ENCODE measurements around the gene NDUFAF2.

Gene NDUFAF2

DNA sequence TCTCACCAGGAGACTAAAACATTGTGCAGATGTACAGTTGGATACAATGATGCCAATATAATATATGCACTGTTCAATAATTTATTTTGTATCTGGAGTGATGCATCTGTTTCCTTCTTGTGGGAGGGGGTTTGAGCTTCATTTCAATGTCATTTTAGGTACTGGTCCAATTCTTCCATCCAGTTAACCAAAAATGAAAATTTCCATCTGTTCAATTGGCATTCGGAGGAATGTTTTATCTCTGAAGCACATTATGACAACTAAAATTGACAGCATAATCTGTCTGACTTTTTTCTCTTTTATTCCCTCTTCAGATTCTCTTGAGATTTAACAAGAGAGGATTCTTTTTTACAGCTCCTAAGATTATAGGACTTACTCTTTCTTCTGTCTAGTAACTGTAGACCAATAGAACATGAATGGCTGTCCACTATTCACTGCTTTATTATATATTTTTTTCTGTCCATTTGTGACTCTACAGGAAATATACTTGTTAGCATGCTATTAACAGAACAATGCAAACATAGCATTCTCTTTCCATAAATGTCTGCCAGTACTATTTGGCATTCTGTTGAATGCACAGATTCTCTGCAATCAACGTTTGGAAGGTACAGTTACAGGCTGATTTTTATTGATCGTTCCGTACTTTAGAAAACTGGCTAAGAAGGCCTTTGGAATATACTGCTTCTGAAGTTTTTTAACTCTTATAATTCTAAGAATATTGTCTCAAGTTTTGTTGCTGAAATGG, 57.8 kb downstream of the NDUFAF2 start:
- no peak overlapping the region for H3K4me2 ChIP-seq (ENCODE audit: low read length)
- no peak overlapping the region for H2AFZ ChIP-seq (ENCODE audit: low read depth, low read length)
- H3K4me1 ChIP-seq (ENCODE audit: low read length), result no peaks in the 10 kb centered on the region
- no peak overlapping the region for H3K4me3 ChIP-seq (ENCODE audit: low read length)
- H3K27ac ChIP-seq (ENCODE audit: low read length), result no peak overlapping the region
- no peaks in the 10 kb centered on the region for H3K36me3 ChIP-seq (replicated peaks; ENCODE audit: low read depth, low read length)
- H3K9me3 ChIP-seq (ENCODE audit: insufficient read depth, low read length), result no peaks in the 10 kb centered on the region
- H3K27me3 ChIP-seq (ENCODE audit: low read depth, low read length), result no peaks in the 10 kb centered on the region
- H3K79me2 ChIP-seq (ENCODE audit: low read length), result no peaks in the 10 kb centered on the region
- H3K9ac ChIP-seq (ENCODE audit: low read length), result no peak overlapping the region
- TF ChIP-seq EZH2phosphoT487 (IDR thresholded peaks at IDR 0.05; ENCODE audit: low read depth), result no peak
- TF ChIP-seq, protein P1, sequence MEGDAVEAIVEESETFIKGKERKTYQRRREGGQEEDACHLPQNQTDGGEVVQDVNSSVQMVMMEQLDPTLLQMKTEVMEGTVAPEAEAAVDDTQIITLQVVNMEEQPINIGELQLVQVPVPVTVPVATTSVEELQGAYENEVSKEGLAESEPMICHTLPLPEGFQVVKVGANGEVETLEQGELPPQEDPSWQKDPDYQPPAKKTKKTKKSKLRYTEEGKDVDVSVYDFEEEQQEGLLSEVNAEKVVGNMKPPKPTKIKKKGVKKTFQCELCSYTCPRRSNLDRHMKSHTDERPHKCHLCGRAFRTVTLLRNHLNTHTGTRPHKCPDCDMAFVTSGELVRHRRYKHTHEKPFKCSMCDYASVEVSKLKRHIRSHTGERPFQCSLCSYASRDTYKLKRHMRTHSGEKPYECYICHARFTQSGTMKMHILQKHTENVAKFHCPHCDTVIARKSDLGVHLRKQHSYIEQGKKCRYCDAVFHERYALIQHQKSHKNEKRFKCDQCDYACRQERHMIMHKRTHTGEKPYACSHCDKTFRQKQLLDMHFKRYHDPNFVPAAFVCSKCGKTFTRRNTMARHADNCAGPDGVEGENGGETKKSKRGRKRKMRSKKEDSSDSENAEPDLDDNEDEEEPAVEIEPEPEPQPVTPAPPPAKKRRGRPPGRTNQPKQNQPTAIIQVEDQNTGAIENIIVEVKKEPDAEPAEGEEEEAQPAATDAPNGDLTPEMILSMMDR (IDR thresholded peaks at IDR 0.05; ENCODE audit: low read depth, low read length), result no peak
- H4K20me1 ChIP-seq (ENCODE audit: insufficient read depth, low read length), result no peaks in the 10 kb centered on the region

DNA sequence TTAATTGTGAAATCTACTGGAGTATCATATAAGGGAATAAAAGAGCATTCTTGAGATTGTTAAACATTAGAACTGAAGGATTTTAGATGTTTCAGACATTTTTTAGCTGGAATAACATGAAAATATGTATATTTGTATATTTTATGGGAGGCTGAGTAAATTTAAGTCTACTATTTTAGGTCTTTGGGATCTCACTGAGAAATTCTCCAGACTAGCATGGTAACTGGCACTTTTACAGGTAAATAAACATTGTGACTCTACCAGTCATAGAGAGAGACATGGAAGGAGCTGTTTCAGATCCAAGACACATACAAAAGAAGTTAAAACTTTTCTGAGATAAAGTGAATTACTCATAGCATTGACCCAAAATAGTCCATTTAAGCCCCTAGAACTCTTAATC, 59.4 kb downstream of the NDUFAF2 start:
- Histone ChIP-seq H3K27me3 (ENCODE audit: low read depth, low read length) (no peaks in the 10 kb centered on the region), H3K4me3 (ENCODE audit: low read length) (no peak overlapping the region), H3K79me2 (ENCODE audit: low read length) (no peaks in the 10 kb centered on the region), H3K4me1 (ENCODE audit: low read length) (no peaks in the 10 kb centered on the region), H3K9ac (ENCODE audit: low read length) (no peak overlapping the region), H3K36me3 (replicated peaks; ENCODE audit: low read depth, low read length) (no peaks in the 10 kb centered on the region), H3K9me3 (ENCODE audit: insufficient read depth, low read length) (no peaks in the 10 kb centered on the region), H3K27ac (ENCODE audit: low read length) (no peak overlapping the region), H2AFZ (ENCODE audit: low read depth, low read length) (no peak overlapping the region), H4K20me1 (ENCODE audit: insufficient read depth, low read length) (no peaks in the 10 kb centered on the region), H3K4me2 (ENCODE audit: low read length) (no peak overlapping the region)
- TF ChIP-seq EZH2phosphoT487 (IDR thresholded peaks at IDR 0.05; ENCODE audit: low read depth), result no peak
- TF ChIP-seq, protein P1 (IDR thresholded peaks at IDR 0.05; ENCODE audit: low read depth, low read length), result no peak

DNA sequence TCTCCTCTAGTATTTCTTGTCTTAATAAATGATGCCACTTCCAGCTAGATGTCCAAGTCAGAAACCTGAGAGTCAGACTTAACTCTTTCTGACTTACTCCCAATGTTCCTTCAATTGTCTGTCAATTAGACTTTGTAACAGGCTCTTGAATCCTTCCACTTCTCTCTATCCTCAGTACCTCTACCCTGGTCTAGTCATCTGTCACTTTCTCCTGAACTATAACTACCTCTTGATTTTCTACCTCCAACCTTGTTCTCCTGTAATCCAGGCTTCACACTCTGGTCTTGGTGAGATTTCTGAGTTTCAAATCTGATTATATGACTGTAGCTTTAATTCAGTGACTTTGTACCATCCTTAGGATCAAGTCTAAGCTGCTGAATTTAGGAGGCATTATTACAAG, 64.9 kb downstream of the NDUFAF2 start:
- no peaks in the 10 kb centered on the region for H4K20me1 ChIP-seq (ENCODE audit: insufficient read depth, low read length)
- no peaks in the 10 kb centered on the region for H3K36me3 ChIP-seq (replicated peaks; ENCODE audit: low read depth, low read length)
- no peak overlapping the region for H2AFZ ChIP-seq (ENCODE audit: low read depth, low read length)
- TF ChIP-seq, protein P1 (IDR thresholded peaks at IDR 0.05; ENCODE audit: low read depth, low read length), result no peak
- no peak for TF ChIP-seq EZH2phosphoT487 (IDR thresholded peaks at IDR 0.05; ENCODE audit: low read depth)
- H3K27me3 ChIP-seq (ENCODE audit: low read depth, low read length), result no peaks in the 10 kb centered on the region
- H3K4me1 ChIP-seq (ENCODE audit: low read length), result no peaks in the 10 kb centered on the region
- no peaks in the 10 kb centered on the region for H3K9me3 ChIP-seq (ENCODE audit: insufficient read depth, low read length)
- no peak overlapping the region for H3K4me3 ChIP-seq (ENCODE audit: low read length)
- H3K79me2 ChIP-seq (ENCODE audit: low read length), result no peaks in the 10 kb centered on the region
- no peak overlapping the region for H3K27ac ChIP-seq (ENCODE audit: low read length)
- no peak overlapping the region for H3K4me2 ChIP-seq (ENCODE audit: low read length)
- H3K9ac ChIP-seq (ENCODE audit: low read length), result no peak overlapping the region

DNA sequence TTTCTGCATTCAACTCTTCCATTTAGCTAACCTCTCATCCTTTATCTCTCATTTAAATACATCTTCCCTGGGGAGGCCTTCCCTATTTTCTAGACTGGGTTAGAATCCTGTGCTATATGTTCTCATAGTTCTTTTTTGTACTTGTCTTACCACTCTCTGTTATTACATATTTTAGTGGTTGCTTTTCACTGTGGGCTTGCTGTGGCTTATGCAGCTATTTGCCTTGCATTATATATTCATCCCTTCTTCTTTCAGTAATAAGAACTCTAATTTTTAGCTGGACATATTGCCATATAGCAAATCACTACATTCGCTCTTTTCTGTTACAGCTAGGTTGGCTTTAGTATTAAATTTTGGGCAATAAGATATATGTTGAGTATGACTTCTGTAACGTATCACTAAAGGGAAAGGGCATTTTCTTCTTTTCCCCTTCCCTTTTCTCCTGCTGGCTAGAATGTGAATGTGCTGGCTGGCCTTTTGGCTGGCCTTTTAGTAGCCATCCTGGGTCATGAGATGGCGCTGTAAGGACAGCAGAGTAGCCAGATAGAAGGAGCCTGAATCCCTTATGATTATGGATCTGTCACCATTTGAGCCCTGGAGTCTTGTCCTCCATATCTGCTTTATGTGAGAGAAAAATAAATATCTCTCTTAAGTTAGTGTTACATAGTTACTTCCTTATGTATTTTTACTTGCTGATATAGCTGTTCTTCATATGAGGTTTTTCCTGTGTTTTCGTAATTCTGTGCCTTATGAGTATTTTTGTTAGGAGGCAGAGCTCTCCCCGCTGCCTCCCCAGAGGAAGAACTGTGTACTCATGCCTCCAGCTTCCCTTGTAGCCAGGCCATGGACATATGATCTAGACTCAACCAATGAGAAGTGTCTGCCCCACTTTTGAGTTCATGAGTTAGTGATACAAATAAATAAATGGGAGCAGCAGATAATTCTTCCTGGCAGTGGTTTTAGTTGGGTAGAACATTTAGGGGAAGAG, 65.8 kb downstream of the NDUFAF2 start:
- H3K4me2 ChIP-seq (ENCODE audit: low read length), result no peak overlapping the region

More for the DNA sequence above, 65.8 kb downstream of the NDUFAF2 start:
- no peaks in the 10 kb centered on the region for H3K27me3 ChIP-seq (ENCODE audit: low read depth, low read length)
- no peak for TF ChIP-seq EZH2phosphoT487 (IDR thresholded peaks at IDR 0.05; ENCODE audit: low read depth)
- TF ChIP-seq, protein P1 (IDR thresholded peaks at IDR 0.05; ENCODE audit: low read depth, low read length), result no peak
- H3K27ac ChIP-seq (ENCODE audit: low read length), result no peak overlapping the region
- no peak overlapping the region for H3K4me3 ChIP-seq (ENCODE audit: low read length)
- no peaks in the 10 kb centered on the region for H3K4me1 ChIP-seq (ENCODE audit: low read length)
- no peaks in the 10 kb centered on the region for H3K9me3 ChIP-seq (ENCODE audit: insufficient read depth, low read length)
- H3K9ac ChIP-seq (ENCODE audit: low read length), result no peak overlapping the region
- H4K20me1 ChIP-seq (ENCODE audit: insufficient read depth, low read length), result no peaks in the 10 kb centered on the region
- H3K79me2 ChIP-seq (ENCODE audit: low read length), result no peaks in the 10 kb centered on the region
- H2AFZ ChIP-seq (ENCODE audit: low read depth, low read length), result no peak overlapping the region
- H3K36me3 ChIP-seq (replicated peaks; ENCODE audit: low read depth, low read length), result no peaks in the 10 kb centered on the region
